ENCODE measurements around the gene GJA10. TPM values are rescaled to one million over a fixed set of nuclear protein-coding genes. Genes with fewer than 3 reads are reported as not detected.

The GJA10 gene
- total RNA-seq, 3 donors from 2014 or later (not counting 1 experiment from before 2014, with no cell fraction given): not detected

- intact Hi-C loops (cut with micrococcal nuclease): no loop called here
- Histone ChIP-seq H3K9me3 (ENCODE audit: control insufficient read depth, insufficient read depth, low read length) (no peaks in the 10 kb centered on the region), H3K4me1 (ENCODE audit: control insufficient read depth, insufficient read depth, low read length) (peaks cover 5% of the 10 kb centered on the region), H3K27ac (ENCODE audit: low read length) (no peak overlapping the region), H3K4me3 (ENCODE audit: low read length) (no peak overlapping the region), H3K36me3 (ENCODE audit: control insufficient read depth, insufficient read depth, low read length) (peaks cover 18% of the 10 kb centered on the region), H3K27me3 (ENCODE audit: control insufficient read depth, insufficient read depth, low read length) (no peaks in the 10 kb centered on the region)
- Mint-ChIP-seq H3K27me3 (ENCODE audit: low read depth in 2 of 2) (no peaks in the 10 kb centered on the region), H3K4me1 (peaks cover 14 to 18% of the 10 kb centered on the region in 2 donors), H3K36me3 (no peaks in the 10 kb centered on the region), H3K9me3 (no peaks in the 10 kb centered on the region), H3K27ac (peak overlapping the region in 1 of 2 donors; percentile 20), H3K4me3 (no peak overlapping the region)
- TF ChIP-seq CTCF (IDR thresholded peaks at IDR 0.05): no peak
- 96% methylated on average over 14 of the region's 15 CpGs for WGBS (ENCODE audit: insufficient coverage)
- ATAC-seq (no peak), DNase-seq (no peak)
Observed at GRCh38 chr6:89941031-89941762, 46.9 kb downstream of the GJA10 start.

- no peaks in the 10 kb centered on the region for H3K27me3 ChIP-seq (ENCODE audit: control insufficient read depth, insufficient read depth, low read length)
- no peak for ATAC-seq
- peaks cover 14 to 18% of the 10 kb centered on the region in 2 donors for H3K4me1 Mint-ChIP-seq
- H3K9me3 Mint-ChIP-seq: no peaks in the 10 kb centered on the region
- H3K36me3 ChIP-seq (ENCODE audit: control insufficient read depth, insufficient read depth, low read length): peaks cover 14% of the 10 kb centered on the region
- H3K4me3 Mint-ChIP-seq: no peak overlapping the region
- 91% methylated on average over 6 of the region's 6 CpGs for WGBS (ENCODE audit: insufficient coverage)
- no peaks in the 10 kb centered on the region for H3K27me3 Mint-ChIP-seq (ENCODE audit: low read depth in 2 of 2)
- intact Hi-C loops (cut with micrococcal nuclease): no loop called here
- TF ChIP-seq CTCF (IDR thresholded peaks at IDR 0.05): no peak
- H3K27ac Mint-ChIP-seq: no peak overlapping the region
- no peak overlapping the region for H3K27ac ChIP-seq (ENCODE audit: low read length)
- DNase-seq: no peak
- no peaks in the 10 kb centered on the region for H3K9me3 ChIP-seq (ENCODE audit: control insufficient read depth, insufficient read depth, low read length)
- H3K4me1 ChIP-seq (ENCODE audit: control insufficient read depth, insufficient read depth, low read length): peaks cover 5% of the 10 kb centered on the region
- no peaks in the 10 kb centered on the region for H3K36me3 Mint-ChIP-seq
- H3K4me3 ChIP-seq (ENCODE audit: low read length): no peak overlapping the region
Observed at GRCh38 chr6:89941763-89942497, 47.7 kb downstream of the GJA10 start.

GRCh38 chr6:89942601-89943000 is 48.3 kb downstream of the GJA10 start:
- intact Hi-C loops (cut with micrococcal nuclease): no loop called here
- peaks cover 14 to 18% of the 10 kb centered on the region in 2 donors for H3K4me1 Mint-ChIP-seq
- WGBS (ENCODE audit: insufficient coverage): 96% methylated on average over 7 of the region's 8 CpGs
- TF ChIP-seq CTCF (IDR thresholded peaks at IDR 0.05): no peak
- no peak overlapping the region for H3K4me3 Mint-ChIP-seq
- H3K36me3 Mint-ChIP-seq: no peaks in the 10 kb centered on the region
- Histone ChIP-seq H3K27me3 (ENCODE audit: control insufficient read depth, insufficient read depth, low read length) (no peaks in the 10 kb centered on the region), H3K36me3 (ENCODE audit: control insufficient read depth, insufficient read depth, low read length) (peaks cover 12% of the 10 kb centered on the region), H3K9me3 (ENCODE audit: control insufficient read depth, insufficient read depth, low read length) (no peaks in the 10 kb centered on the region), H3K4me3 (ENCODE audit: low read length) (no peak overlapping the region), H3K27ac (ENCODE audit: low read length) (no peak overlapping the region), H3K4me1 (ENCODE audit: control insufficient read depth, insufficient read depth, low read length) (peaks cover 5% of the 10 kb centered on the region)
- no peak for ATAC-seq
- no peaks in the 10 kb centered on the region for H3K9me3 Mint-ChIP-seq
- no peak for DNase-seq
- no peaks in the 10 kb centered on the region for H3K27me3 Mint-ChIP-seq (ENCODE audit: low read depth in 2 of 2)
- no peak overlapping the region for H3K27ac Mint-ChIP-seq
